Nephron progenitor cell (in vitro differentiated cells): Measurements from ENCODE around the gene TSEN2.

Experiments
- DNase-seq: peaks from one replicate; pipeline ENCODE4 v3.0.0; 2021
- H3K27ac Mint-ChIP-seq: 2 replicates; pipeline ENCODE4 v1.8.0; 2021; ENCODE audit warnings: mild to moderate bottlenecking, moderate library complexity, mixed read lengths
- H3K27me3 Mint-ChIP-seq: 2 replicates; pipeline ENCODE4 v1.8.0; 2021; ENCODE audit warnings: mild to moderate bottlenecking, low read depth, mixed read lengths; ENCODE audit not compliant: poor library complexity
- H3K36me3 Mint-ChIP-seq: 2 replicates; pipeline ENCODE4 v1.8.0; 2021; ENCODE audit warnings: low read depth, mixed read lengths
- H3K4me1 Mint-ChIP-seq: 2 replicates; pipeline ENCODE4 v1.8.0; 2021; ENCODE audit warnings: mixed read lengths
- H3K4me3 Mint-ChIP-seq: 2 replicates; pipeline ENCODE4 v1.8.0; 2021; ENCODE audit warnings: mild to moderate bottlenecking, moderate library complexity, mixed read lengths
- H3K9me3 Mint-ChIP-seq: 2 replicates; pipeline ENCODE4 v1.8.0; 2021; ENCODE audit warnings: mild to moderate bottlenecking, moderate library complexity, mixed read lengths
- CTCF ChIP-seq: fragments of 200-600 bp; sonication (generic); IDR thresholded peaks from 2 replicates; pipeline ENCODE4 v1.5.0; 2021; ENCODE audit warnings: antibody characterized with exemption

Gene TSEN2

GRCh38 chr3:12582730-12583129 lies 98.5 kb downstream of the TSEN2 start:
- no peak for TF ChIP-seq CTCF
- H3K27me3 Mint-ChIP-seq: no peaks in the 10 kb centered on the region
- H3K9me3 Mint-ChIP-seq: no peaks in the 10 kb centered on the region
- peaks cover 6% of the 10 kb centered on the region for H3K4me1 Mint-ChIP-seq
- H3K36me3 Mint-ChIP-seq: peaks cover 65% of the 10 kb centered on the region
- no peak overlapping the region for H3K4me3 Mint-ChIP-seq
- DNase-seq: no peak
- no peak overlapping the region for H3K27ac Mint-ChIP-seq
